Lower lobe of right lung (tissue), 2 donors: ENCODE data around the gene PLCL1. TPM values are rescaled to one million over a fixed set of nuclear protein-coding genes. Genes with fewer than 3 reads are reported as not detected.

Experiments
- ATAC-seq, 2 donors: fragments of 200-7000 bp; cut with Tn5 transposase; one replicate each; pipeline ENCODE4 v1.9.1; 2020 to 2022; ENCODE audit warnings: mild to moderate bottlenecking in 2 of 2, moderate library complexity in 2 of 2
- DNase-seq: peaks from one replicate; pipeline ENCODE4 v3.0.0-alpha.2; 2020
- H3K27ac ChIP-seq: fragments of 200-600 bp; one replicate; pipeline ENCODE4 v1.8.0; 2022
- H3K27me3 ChIP-seq: fragments of 200-600 bp; one replicate; pipeline ENCODE4 v1.8.0; 2022; ENCODE audit warnings: low read depth
- H3K36me3 ChIP-seq: fragments of 200-600 bp; one replicate; pipeline ENCODE4 v1.8.0; 2022; ENCODE audit warnings: mild to moderate bottlenecking
- H3K4me1 ChIP-seq: fragments of 200-600 bp; one replicate; pipeline ENCODE4 v1.8.0; 2022
- H3K4me3 ChIP-seq: fragments of 200-600 bp; one replicate; pipeline ENCODE4 v1.8.0; 2022; ENCODE audit warnings: mild to moderate bottlenecking
- H3K9me3 ChIP-seq: fragments of 200-600 bp; one replicate; pipeline ENCODE4 v1.8.0; 2022
- intact Hi-C: fragments of 100-400 bp; cut with DNase I; formaldehyde crosslinking; loops from one replicate; pipeline ENCODE4 v1.11.0; 2022
- total RNA-seq: library from RNA; stranded (reverse); fragmentation: NEBNext Ultra II Directional; extraction: Animal tissue kit (Norgen Biotek cat#: 25700); gene quantifications from one replicate; pipeline ENCODE4 v1.2.1, GENCODE V29; 2021
- TF ChIP-seq, protein P1 (sequence below): fragments of 200-600 bp; IDR thresholded peaks from one replicate; pipeline ENCODE4 v1.8.0; 2022; ENCODE audit warnings: antibody characterized with exemption, mild to moderate bottlenecking
- donor health status: DM: no; HTN: yes; CAD: no; lungs with severe emphysema.

Gene PLCL1
- total RNA-seq, 1 donor from 2014 or later = 6.3 TPM

GRCh38 chr2:198042189-198042588 is 237.8 kb downstream of the PLCL1 start:
- DNase-seq = no peak
- TF ChIP-seq, protein P1, sequence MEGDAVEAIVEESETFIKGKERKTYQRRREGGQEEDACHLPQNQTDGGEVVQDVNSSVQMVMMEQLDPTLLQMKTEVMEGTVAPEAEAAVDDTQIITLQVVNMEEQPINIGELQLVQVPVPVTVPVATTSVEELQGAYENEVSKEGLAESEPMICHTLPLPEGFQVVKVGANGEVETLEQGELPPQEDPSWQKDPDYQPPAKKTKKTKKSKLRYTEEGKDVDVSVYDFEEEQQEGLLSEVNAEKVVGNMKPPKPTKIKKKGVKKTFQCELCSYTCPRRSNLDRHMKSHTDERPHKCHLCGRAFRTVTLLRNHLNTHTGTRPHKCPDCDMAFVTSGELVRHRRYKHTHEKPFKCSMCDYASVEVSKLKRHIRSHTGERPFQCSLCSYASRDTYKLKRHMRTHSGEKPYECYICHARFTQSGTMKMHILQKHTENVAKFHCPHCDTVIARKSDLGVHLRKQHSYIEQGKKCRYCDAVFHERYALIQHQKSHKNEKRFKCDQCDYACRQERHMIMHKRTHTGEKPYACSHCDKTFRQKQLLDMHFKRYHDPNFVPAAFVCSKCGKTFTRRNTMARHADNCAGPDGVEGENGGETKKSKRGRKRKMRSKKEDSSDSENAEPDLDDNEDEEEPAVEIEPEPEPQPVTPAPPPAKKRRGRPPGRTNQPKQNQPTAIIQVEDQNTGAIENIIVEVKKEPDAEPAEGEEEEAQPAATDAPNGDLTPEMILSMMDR = no peak
- Histone ChIP-seq H3K9me3 (no peaks in the 10 kb centered on the region), H3K4me3 (no peak overlapping the region), H3K27me3 (no peaks in the 10 kb centered on the region), H3K27ac (no peak overlapping the region), H3K4me1 (no peaks in the 10 kb centered on the region), H3K36me3 (no peaks in the 10 kb centered on the region)
- no peak for ATAC-seq
- intact Hi-C loops = no loop called here

DNA sequence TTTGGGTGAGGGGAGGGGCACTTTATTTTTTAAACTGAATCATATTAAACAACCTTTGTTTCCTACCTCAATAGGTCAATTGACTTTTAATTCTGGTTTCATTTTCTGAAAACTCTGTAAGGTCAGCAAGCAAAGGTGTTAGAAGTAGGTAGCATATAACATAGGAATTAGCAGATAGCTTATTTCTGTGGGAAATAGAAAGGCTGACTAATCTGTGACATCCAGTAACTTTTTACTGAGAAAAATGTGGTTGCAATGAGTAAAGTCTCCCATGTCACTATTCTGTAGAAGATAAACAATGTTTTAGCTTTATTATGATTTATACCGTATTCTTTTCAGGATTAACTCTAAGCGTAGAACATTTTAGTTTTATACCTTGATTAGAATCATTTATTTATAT is 240.4 kb downstream of the PLCL1 start:
- no peak overlapping the region for H3K4me3 ChIP-seq
- TF ChIP-seq, protein P1 = no peak
- H3K27me3 ChIP-seq = no peaks in the 10 kb centered on the region
- H3K9me3 ChIP-seq = no peaks in the 10 kb centered on the region
- DNase-seq (no peak), ATAC-seq (no peak)
- no peak overlapping the region for H3K27ac ChIP-seq
- H3K36me3 ChIP-seq = no peaks in the 10 kb centered on the region
- intact Hi-C loops = no loop called here
- no peaks in the 10 kb centered on the region for H3K4me1 ChIP-seq

DNA sequence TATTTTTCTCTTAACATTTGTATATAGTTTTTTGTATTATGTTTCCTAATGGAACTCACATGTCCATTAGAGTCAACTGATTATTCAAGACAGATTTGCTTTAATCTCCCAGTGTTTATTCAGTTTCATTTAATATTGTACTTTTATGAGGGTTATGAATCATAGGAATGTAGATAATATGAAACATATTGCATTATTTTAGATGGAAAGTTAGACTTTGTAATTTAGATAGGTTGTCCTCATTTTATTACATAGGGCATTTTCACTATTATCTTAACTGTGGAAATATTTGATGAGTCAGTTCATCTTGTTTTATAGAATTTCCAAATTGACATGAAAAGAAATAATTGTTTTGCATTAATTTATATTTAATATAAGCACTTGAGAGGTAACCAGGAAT is 240.8 kb downstream of the PLCL1 start:
- ATAC-seq = no peak
- H3K9me3 ChIP-seq = no peaks in the 10 kb centered on the region
- H3K4me3 ChIP-seq = no peak overlapping the region
- no peak for DNase-seq
- no peaks in the 10 kb centered on the region for H3K4me1 ChIP-seq
- TF ChIP-seq, protein P1 = no peak
- no peaks in the 10 kb centered on the region for H3K36me3 ChIP-seq
- no peak overlapping the region for H3K27ac ChIP-seq
- no peaks in the 10 kb centered on the region for H3K27me3 ChIP-seq
- intact Hi-C loops = no loop called here

DNA sequence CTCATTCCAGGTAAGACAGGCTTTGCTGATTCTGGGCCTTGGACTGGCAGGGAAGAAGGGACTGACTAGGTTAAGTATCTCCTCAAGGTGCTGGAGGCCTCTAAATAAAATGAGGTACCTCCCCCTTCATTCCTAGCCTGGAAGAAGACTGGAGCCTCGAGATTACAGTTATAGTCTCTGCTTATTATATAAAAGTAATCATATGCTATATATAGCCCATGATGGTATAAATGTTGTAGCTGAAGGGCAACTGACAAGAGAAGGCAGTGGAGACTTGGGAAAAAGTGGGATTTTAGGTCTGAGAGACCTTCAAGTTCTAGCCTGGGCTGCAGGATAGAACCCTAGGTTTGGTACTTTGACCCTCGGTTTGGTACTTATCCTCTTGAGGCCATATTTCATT is 248.3 kb downstream of the PLCL1 start:
- H3K36me3 ChIP-seq = no peaks in the 10 kb centered on the region
- TF ChIP-seq, protein P1 = no peak
- intact Hi-C loops = no loop called here
- no peak overlapping the region for H3K27ac ChIP-seq
- ATAC-seq (no peak), DNase-seq (no peak)
- no peaks in the 10 kb centered on the region for H3K4me1 ChIP-seq
- H3K4me3 ChIP-seq = no peak overlapping the region
- no peaks in the 10 kb centered on the region for H3K9me3 ChIP-seq
- H3K27me3 ChIP-seq = no peaks in the 10 kb centered on the region

GRCh38 chr2:198053148-198053547 is 248.8 kb downstream of the PLCL1 start:
- Histone ChIP-seq H3K9me3 (no peaks in the 10 kb centered on the region), H3K27ac (no peak overlapping the region), H3K4me3 (no peak overlapping the region), H3K36me3 (no peaks in the 10 kb centered on the region), H3K4me1 (no peaks in the 10 kb centered on the region), H3K27me3 (no peaks in the 10 kb centered on the region)
- intact Hi-C loops = no loop called here
- ATAC-seq (no peak), DNase-seq (no peak)
- TF ChIP-seq, protein P1 = no peak

GRCh38 chr2:198053776-198054175 is 249.4 kb downstream of the PLCL1 start:
- ATAC-seq (no peak), DNase-seq (no peak)
- H3K4me3 ChIP-seq = no peak overlapping the region
- H3K36me3 ChIP-seq = no peaks in the 10 kb centered on the region
- no peak overlapping the region for H3K27ac ChIP-seq
- H3K27me3 ChIP-seq = no peaks in the 10 kb centered on the region
- intact Hi-C loops = no loop called here
- no peaks in the 10 kb centered on the region for H3K4me1 ChIP-seq
- no peaks in the 10 kb centered on the region for H3K9me3 ChIP-seq
- TF ChIP-seq, protein P1 = no peak
